NT2/D1 (cell line): Measurements from ENCODE around the gene SPATA2L.
A peak's percentile ranks its signal among the peaks of the same experiment; 100 is the strongest.

Experiments
- DNase-seq: peaks from one replicate; pipeline ENCODE4 v3.0.0-alpha.2; 2011; ENCODE audit warnings: low read depth, low spot score
- H3K27me3 ChIP-seq: 2 replicates; pipeline ENCODE4 v1.6.0; 2011; ENCODE audit warnings: mild to moderate bottlenecking; ENCODE audit not compliant: insufficient read length, insufficient read depth
- H3K36me3 ChIP-seq: 2 replicates; pipeline ENCODE4 v1.6.1; 2011; ENCODE audit warnings: mild to moderate bottlenecking, low read length, mixed read lengths; ENCODE audit not compliant: insufficient read depth, insufficient read length
- H3K4me1 ChIP-seq: 2 replicates; pipeline ENCODE4 v1.5.1; 2011; ENCODE audit not compliant: insufficient read depth, insufficient read length
- H3K4me3 ChIP-seq: 2 replicates; pipeline ENCODE4 v1.5.1; 2011; ENCODE audit warnings: low read depth; ENCODE audit not compliant: insufficient read length
- H3K9ac ChIP-seq: 2 replicates; pipeline ENCODE4 v1.6.0; 2011; ENCODE audit warnings: low read depth; ENCODE audit not compliant: insufficient read length
- H3K9me3 ChIP-seq: 2 replicates; pipeline ENCODE4 v1.5.1; 2011; ENCODE audit warnings: mild to moderate bottlenecking, low read length; ENCODE audit not compliant: insufficient read depth
- SUZ12 ChIP-seq: IDR thresholded peaks from 2 replicates; pipeline ENCODE4 v1.6.1; 2011; ENCODE audit not compliant: insufficient read length, insufficient read depth; ENCODE audit errors: extremely low read depth
- YY1 ChIP-seq: IDR thresholded peaks from 2 replicates; pipeline ENCODE4 v1.6.1; 2011; ENCODE audit not compliant: insufficient read length, insufficient read depth
- ZNF274 ChIP-seq: IDR thresholded peaks from 2 replicates; pipeline ENCODE4 v1.6.1; 2011; ENCODE audit warnings: mild to moderate bottlenecking, low read depth, low read length

Gene SPATA2L

GRCh38 chr16:89701425-89702406 lies at the start of gene SPATA2L:
Gene SPATA2L, minus strand, starts transcription at chr16:89701705. Its CDS starts 473 bp downstream, at chr16:89701232.
- Histone ChIP-seq H3K36me3 (peaks cover 23% of the 10 kb centered on the region), H3K9ac (peak within 1 kb of the TSS; percentile 90), H3K9me3 (no peaks in the 10 kb centered on the region), H3K27me3 (peaks cover 14% of the 10 kb centered on the region), H3K4me1 (peaks cover 25% of the 10 kb centered on the region), H3K4me3 (peak within 1 kb of the TSS; percentile 81)
- no peak for TF ChIP-seq ZNF274
- no peak for TF ChIP-seq YY1
- no peak for TF ChIP-seq SUZ12
- DNase-seq, result peak; percentile 94

GRCh38 chr16:89749637-89750036 lies 48.1 kb upstream of the SPATA2L start:
- DNase-seq, result no peak
- H3K27me3 ChIP-seq, result no peaks in the 10 kb centered on the region
- H3K4me3 ChIP-seq, result no peak overlapping the region
- H3K36me3 ChIP-seq, result peaks cover 80% of the 10 kb centered on the region
- no peak for TF ChIP-seq ZNF274
- no peak for TF ChIP-seq SUZ12
- TF ChIP-seq YY1, result no peak
- H3K9ac ChIP-seq, result no peak overlapping the region
- no peaks in the 10 kb centered on the region for H3K4me1 ChIP-seq
- H3K9me3 ChIP-seq, result no peaks in the 10 kb centered on the region

GRCh38 chr16:89748921-89749320 lies 47.4 kb upstream of the SPATA2L start:
- Histone ChIP-seq H3K9ac (no peak overlapping the region), H3K4me1 (no peaks in the 10 kb centered on the region), H3K4me3 (no peak overlapping the region), H3K9me3 (no peaks in the 10 kb centered on the region), H3K36me3 (peaks cover 85% of the 10 kb centered on the region), H3K27me3 (no peaks in the 10 kb centered on the region)
- no peak for DNase-seq
- TF ChIP-seq ZNF274 (no peak), SUZ12 (no peak), YY1 (no peak)

- Histone ChIP-seq H3K4me3 (no peak overlapping the region), H3K4me1 (no peaks in the 10 kb centered on the region), H3K9me3 (no peaks in the 10 kb centered on the region), H3K27me3 (no peaks in the 10 kb centered on the region), H3K9ac (no peak overlapping the region), H3K36me3 (peaks cover 87% of the 10 kb centered on the region)
- TF ChIP-seq YY1 (no peak), ZNF274 (no peak), SUZ12 (no peak)
- DNase-seq, result no peak
Measured at GRCh38 chr16:89748076-89748475, 46.6 kb upstream of the SPATA2L start.

- Histone ChIP-seq H3K36me3 (peaks cover 94% of the 10 kb centered on the region), H3K4me3 (no peak overlapping the region), H3K9ac (no peak overlapping the region), H3K4me1 (peaks cover 3% of the 10 kb centered on the region), H3K27me3 (no peaks in the 10 kb centered on the region), H3K9me3 (no peaks in the 10 kb centered on the region)
- TF ChIP-seq SUZ12 (no peak), ZNF274 (no peak), YY1 (no peak)
- DNase-seq, result no peak
Measured at GRCh38 chr16:89746043-89746442, 44.5 kb upstream of the SPATA2L start.

- TF ChIP-seq SUZ12 (no peak), ZNF274 (no peak), YY1 (no peak)
- H3K4me3 ChIP-seq, result no peak overlapping the region
- H3K36me3 ChIP-seq, result peaks cover 94% of the 10 kb centered on the region
- H3K9me3 ChIP-seq, result no peaks in the 10 kb centered on the region
- DNase-seq, result no peak
- H3K9ac ChIP-seq, result no peak overlapping the region
- H3K4me1 ChIP-seq, result peaks cover 3% of the 10 kb centered on the region
- H3K27me3 ChIP-seq, result no peaks in the 10 kb centered on the region
Measured at GRCh38 chr16:89744813-89745212, 43.3 kb upstream of the SPATA2L start.

- no peak for TF ChIP-seq ZNF274
- TF ChIP-seq YY1, result no peak
- TF ChIP-seq SUZ12, result no peak
- H3K4me3 ChIP-seq, result no peak overlapping the region
- DNase-seq, result no peak
- H3K9ac ChIP-seq, result no peak overlapping the region
- peaks cover 94% of the 10 kb centered on the region for H3K36me3 ChIP-seq
- peaks cover 3% of the 10 kb centered on the region for H3K4me1 ChIP-seq
- H3K9me3 ChIP-seq, result no peaks in the 10 kb centered on the region
- H3K27me3 ChIP-seq, result no peaks in the 10 kb centered on the region
Measured at GRCh38 chr16:89742948-89743347, 41.4 kb upstream of the SPATA2L start.
